MCF 10A (cell line): ENCODE data around the gene ANAPC7. TPM values are rescaled to one million over a fixed set of nuclear protein-coding genes. Genes with fewer than 3 reads are reported as not detected.

Experiments
- Bru-seq: library from RNA; stranded (reverse); fragments of 400-500 nt; gene quantifications from one replicate; lab custom pipeline; 2021; lab: Mats Ljungman, UMichigan
- BruChase-seq, 2 experiments: library from RNA; stranded (reverse); fragments of 400-500 nt; gene quantifications; one replicate each; lab custom pipeline; 2021; lab: Mats Ljungman, UMichigan
- BruUV-seq: library from RNA; stranded (reverse); fragments of 400-500 nt; replicated peaks from 2 replicates; lab custom pipeline; 2021; lab: Mats Ljungman, UMichigan
- CTCF ChIA-PET: fragments of 300-600 bp; sonication (Branson Sonifier 250); formaldehyde crosslinking; extraction: SDS; loops from one replicate; lab custom pipeline; 2021; ENCODE audit warnings: antibody characterized with exemption, inconsistent platforms; lab: Yijun Ruan, JAX
- POLR2A ChIA-PET: fragments of 300-600, 350-650 bp; sonication (Branson Sonifier 250); formaldehyde crosslinking; extraction: SDS; loops from one replicate; lab custom pipeline; 2020; ENCODE audit warnings: antibody characterized with exemption, inconsistent platforms; lab: Yijun Ruan, JAX
- DNase-seq: peaks from one replicate; pipeline ENCODE4 v3.0.0-alpha.2; 2018; ENCODE audit not compliant: unreplicated experiment
- H3K27ac Mint-ChIP-seq: one replicate; pipeline ENCODE4 v1.8.0; 2022; ENCODE audit warnings: mild to moderate bottlenecking, low read depth, mixed read lengths; ENCODE audit not compliant: unreplicated experiment
- H3K27me3 Mint-ChIP-seq: one replicate; pipeline ENCODE4 v1.8.0; 2022; ENCODE audit warnings: mixed read lengths; ENCODE audit not compliant: insufficient read depth, unreplicated experiment
- H3K36me3 Mint-ChIP-seq: one replicate; pipeline ENCODE4 v1.8.0; 2022; ENCODE audit warnings: mild to moderate bottlenecking, moderate library complexity, mixed read lengths; ENCODE audit not compliant: insufficient read depth, unreplicated experiment
- H3K4me1 Mint-ChIP-seq: one replicate; pipeline ENCODE4 v1.8.0; 2022; ENCODE audit warnings: mixed read lengths; ENCODE audit not compliant: insufficient read depth, unreplicated experiment
- H3K4me3 Mint-ChIP-seq: one replicate; pipeline ENCODE4 v1.8.0; 2022; ENCODE audit warnings: mild to moderate bottlenecking, moderate library complexity, mixed read lengths; ENCODE audit not compliant: unreplicated experiment
- H3K9me3 Mint-ChIP-seq: one replicate; pipeline ENCODE4 v1.8.0; 2022; ENCODE audit warnings: mixed read lengths; ENCODE audit not compliant: unreplicated experiment
- CTCF ChIP-seq: fragments of 200-600 bp; IDR thresholded peaks from one replicate; pipeline ENCODE4 v1.8.0; 2022; ENCODE audit warnings: antibody characterized with exemption, mild to moderate bottlenecking; ENCODE audit not compliant: unreplicated experiment
- intact Hi-C: fragments of 100-400 bp; cut with micrococcal nuclease; formaldehyde crosslinking; loops from 2 replicates; pipeline ENCODE4 v1.14.1; 2022
- long read RNA-seq: library from polyadenylated mRNA; stranded (forward); transcript quantifications from one replicate; pipeline ENCODE4 v2.0.0, GENCODE V29; 2022
- total RNA-seq: library from RNA; stranded (reverse); gene quantifications from 2 replicates; pipeline ENCODE4 v1.2.3, GENCODE V29; 2022

Gene ANAPC7, protein sequence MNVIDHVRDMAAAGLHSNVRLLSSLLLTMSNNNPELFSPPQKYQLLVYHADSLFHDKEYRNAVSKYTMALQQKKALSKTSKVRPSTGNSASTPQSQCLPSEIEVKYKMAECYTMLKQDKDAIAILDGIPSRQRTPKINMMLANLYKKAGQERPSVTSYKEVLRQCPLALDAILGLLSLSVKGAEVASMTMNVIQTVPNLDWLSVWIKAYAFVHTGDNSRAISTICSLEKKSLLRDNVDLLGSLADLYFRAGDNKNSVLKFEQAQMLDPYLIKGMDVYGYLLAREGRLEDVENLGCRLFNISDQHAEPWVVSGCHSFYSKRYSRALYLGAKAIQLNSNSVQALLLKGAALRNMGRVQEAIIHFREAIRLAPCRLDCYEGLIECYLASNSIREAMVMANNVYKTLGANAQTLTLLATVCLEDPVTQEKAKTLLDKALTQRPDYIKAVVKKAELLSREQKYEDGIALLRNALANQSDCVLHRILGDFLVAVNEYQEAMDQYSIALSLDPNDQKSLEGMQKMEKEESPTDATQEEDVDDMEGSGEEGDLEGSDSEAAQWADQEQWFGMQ
- total RNA-seq: 76.3 and 87.1 TPM in 2 replicates
- percentile 91 among the genes with signal in this experiment for Bru-seq, nascent RNA
- BruChase-seq, experiment 1, labeled RNA remaining after a 6-hour chase: percentile 94 among the genes with signal in this experiment
- percentile 96 among the genes with signal in this experiment for BruChase-seq, experiment 2, labeled RNA remaining after a 2-hour chase
- long read RNA-seq, transcript ANAPC7-203 (11 exons, 3,045 nt): major isoform, 61 of 94 reads
- long read RNA-seq, partial matches to known transcripts: 7 of 94 reads
- long read RNA-seq, other reads (novel, unspliced or antisense): 21 of 94 reads

DNA sequence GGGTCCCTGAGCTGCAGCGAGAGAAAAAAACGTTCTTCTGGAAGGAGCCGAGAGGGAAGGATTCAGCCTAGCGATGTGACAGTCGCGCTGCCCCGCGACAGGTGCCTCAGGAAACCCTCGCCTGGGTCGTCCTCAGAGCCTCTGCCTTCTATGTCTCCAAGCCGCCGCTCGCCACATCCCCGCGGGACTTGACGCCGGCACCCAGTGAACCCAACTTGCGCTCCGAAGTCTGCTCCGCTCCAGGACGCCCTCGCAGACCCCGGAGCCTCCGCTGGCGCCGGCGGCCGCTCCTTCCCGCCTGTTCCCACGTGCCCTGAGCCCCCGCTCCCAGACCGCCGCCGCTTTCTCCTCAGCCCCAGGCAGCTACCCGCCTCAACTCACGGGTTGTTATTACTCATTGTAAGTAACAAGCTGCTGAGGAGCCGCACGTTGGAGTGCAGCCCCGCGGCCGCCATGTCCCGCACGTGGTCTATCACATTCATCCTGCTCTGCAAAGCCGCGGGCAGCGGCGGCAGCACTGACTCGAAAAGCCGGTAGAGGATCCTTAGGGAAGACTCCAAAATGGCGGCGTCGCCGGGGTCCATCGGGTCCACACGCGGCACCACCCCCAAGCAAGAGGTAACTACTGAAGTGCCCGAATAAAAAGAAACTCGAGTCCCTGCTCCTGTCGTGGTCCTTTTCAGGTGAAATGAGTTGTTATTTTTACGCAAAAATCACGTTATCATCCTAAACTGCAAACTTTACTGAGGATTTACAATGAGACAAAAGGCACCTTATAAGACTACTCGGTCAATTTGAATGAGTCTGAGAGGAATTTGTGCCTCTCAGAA is at the start of gene ANAPC7:
TSS of gene ANAPC7 (minus strand) at position 563 of the 830 bp plus-strand sequence. CDS start at position 482, 81 bp downstream.
- H3K36me3 Mint-ChIP-seq: peaks cover 33% of the 10 kb centered on the region
- peaks cover 6% of the 10 kb centered on the region for H3K4me1 Mint-ChIP-seq
- TSS peak; percentile 75 for BruUV-seq
- no peaks in the 10 kb centered on the region for H3K27me3 Mint-ChIP-seq
- peak; percentile 87 for DNase-seq
- no peaks in the 10 kb centered on the region for H3K9me3 Mint-ChIP-seq
- intact Hi-C loops: loop anchor here (2.0 kb wide), 1 partner anchor 27 kb away; no protein-coding TSS in a partner anchor
- H3K4me3 Mint-ChIP-seq: peak within 1 kb of the TSS; percentile 100
- peak within 1 kb of the TSS; percentile 100 for H3K27ac Mint-ChIP-seq
- TF ChIP-seq CTCF: no peak
- POLR2A ChIA-PET: interaction anchor here (0.6 to 1.9 kb wide), 8 partner anchors 17 to 330 kb away, joined by 3 to 9 read pairs (median 3); partner anchors contain the start of genes FAM216A and GPN3
- CTCF ChIA-PET: interaction anchor here (1.5 kb wide), 1 partner anchor 366 kb away, joined by 3 read pairs; no protein-coding TSS in a partner anchor

GRCh38 chr12:110451263-110451662 is 47.8 kb upstream of the ANAPC7 start:
- Mint-ChIP-seq H3K36me3 (peaks cover 50% of the 10 kb centered on the region), H3K4me1 (peaks cover 5% of the 10 kb centered on the region), H3K4me3 (no peak overlapping the region), H3K27me3 (no peaks in the 10 kb centered on the region), H3K9me3 (no peaks in the 10 kb centered on the region), H3K27ac (no peak overlapping the region)
- ChIA-PET POLR2A (interaction anchor here (1.7 to 10.0 kb wide), 5 partner anchors 17 to 163 kb away, joined by 11 to 126 read pairs (median 32); partner anchors contain the start of genes FAM216A, GPN3, RAD9B and TCTN1), CTCF (interaction anchor here (0.6 to 6.4 kb wide), 8 partner anchors 9 to 528 kb away, joined by 3 to 61 read pairs (median 8); partner anchors contain the start of genes FAM216A and GPN3)
- BruUV-seq: no TSS peak
- no peak for DNase-seq
- intact Hi-C loops: loop anchor here (10.0 kb wide), 1 partner anchor 244 kb away; no protein-coding TSS in a partner anchor
- no peak for TF ChIP-seq CTCF

- H3K4me1 Mint-ChIP-seq: peaks cover 5% of the 10 kb centered on the region
- BruUV-seq: TSS peak; percentile 60
Measured at GRCh38 chr12:110449799-110450497, 46.4 kb upstream of the ANAPC7 start, which contains the start of gene ARPC3. TSS of gene ARPC3 (minus strand) at chr12:110450337. CDS start at chr12:110450260, 77 bp downstream.

More at GRCh38 chr12:110449799-110450497, 46.4 kb upstream of the ANAPC7 start, which contains the start of gene ARPC3:
- Mint-ChIP-seq H3K4me3 (peak within 1 kb of the TSS; percentile 99), H3K27me3 (no peaks in the 10 kb centered on the region), H3K36me3 (peaks cover 42% of the 10 kb centered on the region), H3K9me3 (no peaks in the 10 kb centered on the region), H3K27ac (peak within 1 kb of the TSS; percentile 100)
- intact Hi-C loops: loop anchor here (1.0 to 10.0 kb wide), 3 partner anchors 18 to 245 kb away; partner anchors contain the start of genes FAM216A and GPN3
- peak; percentile 83 for TF ChIP-seq CTCF
- DNase-seq: peak; percentile 93
- ChIA-PET POLR2A (interaction anchor here (0.6 to 10.0 kb wide), 29 partner anchors 8 to 472 kb away, joined by 3 to 126 read pairs (median 4); partner anchors contain the start of genes C12orf76, FAM216A, GPN3 and RAD9B), CTCF (interaction anchor here (0.6 to 6.4 kb wide), 26 partner anchors 14 to 558 kb away, joined by 3 to 61 read pairs (median 3); partner anchors contain the start of genes FAM216A, GPN3 and TCTN1)
